Measurements from ENCODE around the gene CARD8. TPM values are rescaled to one million over a fixed set of nuclear protein-coding genes. Genes with fewer than 3 reads are reported as not detected.
"Not testable (repeated sequence)": the region's sequence is repeated elsewhere in the genome, so short reads cannot be mapped to it uniquely, and the experiment has no call there.

Gene CARD8
- 57.6 TPM for total RNA-seq
- long read RNA-seq, partial matches to known transcripts: 9 of 31 reads
- long read RNA-seq, other reads (novel, unspliced or antisense): 18 of 31 reads

- no peak for DNase-seq (ENCODE audit: low spot score)
Observed at GRCh38 chr19:48255376-48256303, at the start of gene CARD8. Gene CARD8 (minus strand): TSS chr19:48255912. CDS start chr19:48241020, 14,892 bp downstream.

- DNase-seq (ENCODE audit: low spot score): no peak
Observed at GRCh38 chr19:48303866-48304265, 48.2 kb upstream of the CARD8 start.

- DNase-seq (ENCODE audit: low spot score): no peak
Observed at GRCh38 chr19:48303367-48303766, 47.7 kb upstream of the CARD8 start.

- no peak for DNase-seq (ENCODE audit: low spot score)
Observed at GRCh38 chr19:48302600-48302959, 46.9 kb upstream of the CARD8 start.

GRCh38 chr19:48301886-48302599 lies 46.3 kb upstream of the CARD8 start:
- no peak for DNase-seq (ENCODE audit: low spot score)

GRCh38 chr19:48297975-48298374 lies 42.3 kb upstream of the CARD8 start:
- no peak for DNase-seq (ENCODE audit: low spot score)

- DNase-seq (ENCODE audit: low spot score): no peak
Observed at GRCh38 chr19:48296963-48297734, 41.4 kb upstream of the CARD8 start.

GRCh38 chr19:48295458-48295857 lies 39.7 kb upstream of the CARD8 start:
- no peak for DNase-seq (ENCODE audit: low spot score)

- DNase-seq (ENCODE audit: low spot score): no peak
Observed at GRCh38 chr19:48292798-48293197, 37.1 kb upstream of the CARD8 start.

GRCh38 chr19:48291489-48291815 lies 35.7 kb upstream of the CARD8 start:
- not testable (repeated sequence) for DNase-seq (ENCODE audit: low spot score)

- peak; percentile 93 for DNase-seq (ENCODE audit: low spot score)
Observed at GRCh38 chr19:48290771-48291488, 35.2 kb upstream of the CARD8 start.

GRCh38 chr19:48290401-48290770 lies 34.7 kb upstream of the CARD8 start:
- no peak for DNase-seq (ENCODE audit: low spot score)

GRCh38 chr19:48287748-48288147 lies 32.0 kb upstream of the CARD8 start:
- DNase-seq (ENCODE audit: low spot score): no peak

GRCh38 chr19:48284896-48285295 lies 29.2 kb upstream of the CARD8 start:
- no peak for DNase-seq (ENCODE audit: low spot score)

GRCh38 chr19:48283908-48284307 lies 28.2 kb upstream of the CARD8 start:
- no peak for DNase-seq (ENCODE audit: low spot score)

GRCh38 chr19:48279747-48280146 lies 24.0 kb upstream of the CARD8 start:
- DNase-seq (ENCODE audit: low spot score): no peak

GRCh38 chr19:48274938-48275337 lies 19.2 kb upstream of the CARD8 start:
- peak; percentile 28 for DNase-seq (ENCODE audit: low spot score)

- DNase-seq (ENCODE audit: low spot score): no peak
Observed at GRCh38 chr19:48274173-48274572, 18.5 kb upstream of the CARD8 start.

- peak; percentile 86 for DNase-seq (ENCODE audit: low spot score)
Observed at GRCh38 chr19:48271531-48272151, 15.9 kb upstream of the CARD8 start.

GRCh38 chr19:48269617-48270026 lies 13.9 kb upstream of the CARD8 start:
- not testable (repeated sequence) for DNase-seq (ENCODE audit: low spot score)

Measured in mesenteric fat pad (tissue), 1 donor.